MCF 10A (cell line): Measurements from ENCODE around the gene TMUB1. TPM values are rescaled to one million over a fixed set of nuclear protein-coding genes. Genes with fewer than 3 reads are reported as not detected.

Experiments
- BruUV-seq: library from RNA; stranded (reverse); fragments of 400-500 nt; replicated peaks from 2 replicates; lab custom pipeline; 2021; lab: Mats Ljungman, UMichigan
- CTCF ChIA-PET: fragments of 300-600 bp; sonication (Branson Sonifier 250); formaldehyde crosslinking; extraction: SDS; loops from one replicate; lab custom pipeline; 2021; ENCODE audit warnings: antibody characterized with exemption, inconsistent platforms; lab: Yijun Ruan, JAX
- POLR2A ChIA-PET: fragments of 300-600, 350-650 bp; sonication (Branson Sonifier 250); formaldehyde crosslinking; extraction: SDS; loops from one replicate; lab custom pipeline; 2020; ENCODE audit warnings: antibody characterized with exemption, inconsistent platforms; lab: Yijun Ruan, JAX
- DNase-seq: peaks from one replicate; pipeline ENCODE4 v3.0.0-alpha.2; 2018; ENCODE audit not compliant: unreplicated experiment
- H3K27ac Mint-ChIP-seq: one replicate; pipeline ENCODE4 v1.8.0; 2022; ENCODE audit warnings: mild to moderate bottlenecking, low read depth, mixed read lengths; ENCODE audit not compliant: unreplicated experiment
- H3K27me3 Mint-ChIP-seq: one replicate; pipeline ENCODE4 v1.8.0; 2022; ENCODE audit warnings: mixed read lengths; ENCODE audit not compliant: insufficient read depth, unreplicated experiment
- H3K36me3 Mint-ChIP-seq: one replicate; pipeline ENCODE4 v1.8.0; 2022; ENCODE audit warnings: mild to moderate bottlenecking, moderate library complexity, mixed read lengths; ENCODE audit not compliant: insufficient read depth, unreplicated experiment
- H3K4me1 Mint-ChIP-seq: one replicate; pipeline ENCODE4 v1.8.0; 2022; ENCODE audit warnings: mixed read lengths; ENCODE audit not compliant: insufficient read depth, unreplicated experiment
- H3K4me3 Mint-ChIP-seq: one replicate; pipeline ENCODE4 v1.8.0; 2022; ENCODE audit warnings: mild to moderate bottlenecking, moderate library complexity, mixed read lengths; ENCODE audit not compliant: unreplicated experiment
- H3K9me3 Mint-ChIP-seq: one replicate; pipeline ENCODE4 v1.8.0; 2022; ENCODE audit warnings: mixed read lengths; ENCODE audit not compliant: unreplicated experiment
- intact Hi-C: fragments of 100-400 bp; cut with micrococcal nuclease; formaldehyde crosslinking; loops from 2 replicates; pipeline ENCODE4 v1.14.1; 2022
- total RNA-seq: library from RNA; stranded (reverse); gene quantifications from 2 replicates; pipeline ENCODE4 v1.2.3, GENCODE V29; 2022
- TF ChIP-seq, protein P1 (sequence below): fragments of 200-600 bp; IDR thresholded peaks from one replicate; pipeline ENCODE4 v1.8.0; 2022; ENCODE audit warnings: antibody characterized with exemption, mild to moderate bottlenecking; ENCODE audit not compliant: unreplicated experiment

TMUB1 gene
- total RNA-seq, 1 experiment from 2014 or later = 30.1 TPM

DNA sequence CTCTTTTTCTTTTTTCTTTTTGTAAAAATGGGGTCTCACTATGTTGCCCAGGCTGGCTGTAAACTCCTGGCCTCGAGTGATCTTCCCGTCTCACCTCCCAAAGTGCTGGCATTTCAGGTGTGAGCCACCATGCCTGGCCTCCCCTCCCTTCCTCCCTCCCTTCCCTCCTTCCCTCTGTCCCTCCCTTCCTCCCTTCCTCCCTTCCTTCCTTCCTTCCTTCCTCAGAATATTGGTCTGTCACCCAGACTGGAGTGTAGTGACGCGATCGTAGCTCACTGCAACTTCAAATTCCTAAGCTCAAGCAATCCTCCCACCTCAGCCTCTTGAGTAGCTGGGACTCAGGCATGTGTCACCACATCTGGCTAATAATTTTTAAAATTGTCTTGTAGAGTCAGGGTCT is 11.4 kb upstream of the TMUB1 start:
- BruUV-seq = no TSS peak
- no peak overlapping the region for H3K27ac Mint-ChIP-seq

DNA sequence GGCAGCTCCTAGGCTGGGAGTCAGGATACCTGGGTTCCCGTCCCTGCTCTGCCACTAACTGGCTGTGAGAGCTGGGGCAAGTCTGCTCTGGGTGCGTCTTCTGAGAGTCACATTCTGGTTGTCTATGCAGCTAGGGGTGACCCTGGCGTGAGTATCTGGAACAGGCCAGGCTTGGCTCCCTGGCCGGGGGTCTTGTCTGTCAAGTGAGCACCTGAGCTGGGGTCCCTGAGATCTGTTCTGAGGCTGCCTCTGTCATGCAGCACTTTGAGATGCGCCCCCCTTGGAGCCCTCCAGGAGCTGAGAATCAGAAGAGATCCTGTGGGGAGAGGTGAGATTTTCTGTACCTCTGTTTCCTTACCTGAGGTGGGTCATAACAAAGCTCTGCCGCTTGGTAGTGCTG is 10.5 kb upstream of the TMUB1 start:
- Mint-ChIP-seq H3K9me3 (no peaks in the 10 kb centered on the region), H3K27ac (no peak overlapping the region), H3K27me3 (no peaks in the 10 kb centered on the region), H3K4me1 (peaks cover 22% of the 10 kb centered on the region), H3K36me3 (peaks cover 18% of the 10 kb centered on the region), H3K4me3 (no peak overlapping the region)
- DNase-seq = no peak
- CTCF ChIA-PET = interaction anchor here (0.5 to 15.0 kb wide), 5 partner anchors 9 to 1650 kb away, joined by 3 to 315 read pairs (median 4); partner anchors contain the start of gene FASTK
- TF ChIP-seq, protein P1, sequence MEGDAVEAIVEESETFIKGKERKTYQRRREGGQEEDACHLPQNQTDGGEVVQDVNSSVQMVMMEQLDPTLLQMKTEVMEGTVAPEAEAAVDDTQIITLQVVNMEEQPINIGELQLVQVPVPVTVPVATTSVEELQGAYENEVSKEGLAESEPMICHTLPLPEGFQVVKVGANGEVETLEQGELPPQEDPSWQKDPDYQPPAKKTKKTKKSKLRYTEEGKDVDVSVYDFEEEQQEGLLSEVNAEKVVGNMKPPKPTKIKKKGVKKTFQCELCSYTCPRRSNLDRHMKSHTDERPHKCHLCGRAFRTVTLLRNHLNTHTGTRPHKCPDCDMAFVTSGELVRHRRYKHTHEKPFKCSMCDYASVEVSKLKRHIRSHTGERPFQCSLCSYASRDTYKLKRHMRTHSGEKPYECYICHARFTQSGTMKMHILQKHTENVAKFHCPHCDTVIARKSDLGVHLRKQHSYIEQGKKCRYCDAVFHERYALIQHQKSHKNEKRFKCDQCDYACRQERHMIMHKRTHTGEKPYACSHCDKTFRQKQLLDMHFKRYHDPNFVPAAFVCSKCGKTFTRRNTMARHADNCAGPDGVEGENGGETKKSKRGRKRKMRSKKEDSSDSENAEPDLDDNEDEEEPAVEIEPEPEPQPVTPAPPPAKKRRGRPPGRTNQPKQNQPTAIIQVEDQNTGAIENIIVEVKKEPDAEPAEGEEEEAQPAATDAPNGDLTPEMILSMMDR = no peak
- BruUV-seq = no TSS peak
- intact Hi-C loops = no loop called here
- POLR2A ChIA-PET = interaction anchor here (0.6 to 0.9 kb wide), 2 partner anchors 26 to 31 kb away, joined by 3 to 4 read pairs; no protein-coding TSS in a partner anchor

More for the DNA sequence above, 11.4 kb upstream of the TMUB1 start:
- CTCF ChIA-PET = interaction anchor here (0.6 to 15.0 kb wide), 3 partner anchors 10 to 48 kb away, joined by 4 to 315 read pairs (median 7); no protein-coding TSS in a partner anchor
- no peak overlapping the region for H3K4me3 Mint-ChIP-seq
- H3K9me3 Mint-ChIP-seq = no peaks in the 10 kb centered on the region
- intact Hi-C loops = no loop called here
- peaks cover 18% of the 10 kb centered on the region for H3K36me3 Mint-ChIP-seq
- peaks cover 12% of the 10 kb centered on the region for H3K4me1 Mint-ChIP-seq
- no peak for DNase-seq
- POLR2A ChIA-PET = interaction anchor here (0.8 kb wide), 1 partner anchor 11 kb away, joined by 3 read pairs; the partner anchor contains the start of gene TMUB1
- H3K27me3 Mint-ChIP-seq = no peaks in the 10 kb centered on the region
- TF ChIP-seq, protein P1 = no peak

DNA sequence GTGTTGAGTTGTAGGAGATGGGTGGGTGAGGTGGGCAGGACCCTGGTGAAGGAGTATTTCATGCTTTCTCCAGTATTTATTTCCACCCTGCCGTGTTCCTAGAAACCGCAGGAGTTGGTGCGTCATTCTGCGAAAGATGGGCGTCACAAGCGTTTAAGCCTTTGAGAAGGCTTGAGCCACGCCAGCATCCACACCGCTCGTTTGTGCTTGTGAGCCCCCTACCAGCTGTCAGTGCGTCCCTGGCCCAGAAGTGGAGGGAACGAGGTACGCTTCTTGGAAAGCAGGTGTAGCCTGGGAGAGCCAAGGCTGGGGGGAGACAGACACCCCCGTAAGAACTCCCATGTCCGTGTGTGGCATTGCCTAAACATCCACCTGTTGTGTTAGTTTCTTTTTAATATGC is 8.7 kb upstream of the TMUB1 start:
- no TSS peak for BruUV-seq

DNA sequence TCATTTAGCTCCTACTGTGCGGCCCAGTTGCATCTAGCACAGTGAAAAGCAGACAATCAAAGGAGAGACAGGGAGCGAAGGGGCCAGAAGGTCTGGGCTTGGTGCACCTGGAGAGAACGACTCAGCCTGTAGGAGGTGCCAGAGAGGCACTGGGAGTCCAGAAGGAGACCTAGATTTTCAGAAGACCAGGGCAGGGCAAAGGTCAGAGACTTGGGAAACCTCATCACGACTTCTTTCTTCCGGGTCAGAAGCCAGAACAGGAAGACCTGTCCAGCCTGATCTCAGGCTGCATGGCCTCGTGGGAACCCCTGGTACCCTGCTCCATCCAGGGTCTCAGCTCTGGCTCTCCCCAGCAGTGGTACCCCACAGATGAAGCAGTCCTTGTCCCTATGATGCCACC is 8.1 kb upstream of the TMUB1 start:
- Mint-ChIP-seq H3K9me3 (no peaks in the 10 kb centered on the region), H3K4me3 (no peak overlapping the region), H3K27me3 (no peaks in the 10 kb centered on the region), H3K27ac (no peak overlapping the region), H3K36me3 (peaks cover 15% of the 10 kb centered on the region), H3K4me1 (peaks cover 23% of the 10 kb centered on the region)
- TF ChIP-seq, protein P1 = peak; percentile 61
- DNase-seq = peak; percentile 42
- POLR2A ChIA-PET = interaction anchor here (0.5 to 1.1 kb wide), 2 partner anchors 12 to 273 kb away, joined by 3 read pairs; no protein-coding TSS in a partner anchor
- BruUV-seq = no TSS peak
- intact Hi-C loops = no loop called here
- CTCF ChIA-PET = interaction anchor here (0.6 to 15.0 kb wide), 10 partner anchors 11 to 266 kb away, joined by 3 to 315 read pairs (median 3); partner anchors contain the start of gene FASTK

More for the DNA sequence above, 8.7 kb upstream of the TMUB1 start:
- Mint-ChIP-seq H3K36me3 (peaks cover 13% of the 10 kb centered on the region), H3K4me1 (peaks cover 23% of the 10 kb centered on the region), H3K9me3 (no peaks in the 10 kb centered on the region), H3K4me3 (no peak overlapping the region), H3K27ac (no peak overlapping the region), H3K27me3 (no peaks in the 10 kb centered on the region)
- ChIA-PET POLR2A (interaction anchor here (0.5 to 0.6 kb wide), 2 partner anchors 22 to 274 kb away, joined by 3 read pairs; no protein-coding TSS in a partner anchor), CTCF (interaction anchor here (0.9 to 15.0 kb wide), 5 partner anchors 18 to 73 kb away, joined by 3 to 315 read pairs (median 5); no protein-coding TSS in a partner anchor)
- no peak for DNase-seq
- TF ChIP-seq, protein P1 = no peak
- intact Hi-C loops = no loop called here
